PFSK-1 (cell line): ENCODE data around the gene PPP1R1B.
A peak's percentile ranks its signal among the peaks of the same experiment; 100 is the strongest.

Experiments used
- FOXP2 ChIP-seq: optimal IDR thresholded peaks from 2 replicates; pipeline ENCODE3; 2011; ENCODE audit warnings: borderline replicate concordance, control low read depth, inconsistent platforms; ENCODE audit not compliant: insufficient read depth; ENCODE audit errors: extremely low read length, extremely low read depth
- POLR2AphosphoS5 ChIP-seq: IDR thresholded peaks from 2 replicates; pipeline ENCODE4 v1.6.1; 2012; ENCODE audit warnings: low read depth, mild to moderate bottlenecking, control low read depth, low read length, moderate library complexity
- REST ChIP-seq, 2 experiments: IDR thresholded peaks; 2 replicates each; pipeline versions ENCODE4 v1.6.1 to v1.8.0; 2011 to 2012; ENCODE audit warnings: low read depth in 2 of 2, low read length in 2 of 2, control low read depth in 1 of 2, inconsistent platforms in 1 of 2, mild to moderate bottlenecking in 1 of 2, moderate library complexity in 1 of 2; ENCODE audit not compliant: insufficient read depth in 1 of 2
- SIN3A ChIP-seq: IDR thresholded peaks from 2 replicates; pipeline ENCODE4 v1.6.1; 2012; ENCODE audit warnings: mild to moderate bottlenecking, low read length, moderate library complexity, borderline replicate concordance; ENCODE audit not compliant: insufficient read depth
- TAF1 ChIP-seq: IDR thresholded peaks from 2 replicates; pipeline ENCODE4 v1.6.1; 2012; ENCODE audit warnings: low read length, control low read depth, borderline replicate concordance; ENCODE audit not compliant: insufficient read depth

PPP1R1B gene

GRCh38 chr17:39581071-39581758 lies 45.5 kb upstream of the PPP1R1B start:
- no peak for TF ChIP-seq REST (IDR thresholded peaks at IDR 0.05; ENCODE audit: insufficient read depth in 1 of 2, low read depth in 2 of 2, low read length in 2 of 2)
- no peak for TF ChIP-seq TAF1
- no peak for TF ChIP-seq POLR2AphosphoS5
- no peak for TF ChIP-seq SIN3A
- no peak for TF ChIP-seq FOXP2

- TF ChIP-seq TAF1 (no peak), REST (IDR thresholded peaks at IDR 0.05; ENCODE audit: insufficient read depth in 1 of 2, low read depth in 2 of 2, low read length in 2 of 2) (no peak), SIN3A (no peak), FOXP2 (no peak), POLR2AphosphoS5 (no peak)
Measured at GRCh38 chr17:39581759-39582085, 45.0 kb upstream of the PPP1R1B start.

- TF ChIP-seq FOXP2 (no peak), TAF1 (no peak), SIN3A (no peak), REST (IDR thresholded peaks at IDR 0.05; ENCODE audit: insufficient read depth in 1 of 2, low read depth in 2 of 2, low read length in 2 of 2) (no peak), POLR2AphosphoS5 (no peak)
Measured at GRCh38 chr17:39582658-39583057, 44.1 kb upstream of the PPP1R1B start.

- TF ChIP-seq SIN3A (no peak), REST (IDR thresholded peaks at IDR 0.05; ENCODE audit: insufficient read depth in 1 of 2, low read depth in 2 of 2, low read length in 2 of 2) (peak; percentile 92 to 94)
Measured at GRCh38 chr17:39591958-39592954, 34.5 kb upstream of the PPP1R1B start.

GRCh38 chr17:39593371-39593770 lies 33.4 kb upstream of the PPP1R1B start:
- TF ChIP-seq SIN3A: no peak
- TF ChIP-seq POLR2AphosphoS5: no peak
- peak in 1 of 2 experiments; percentile 35; a peak in 1 of 4 replicates for TF ChIP-seq REST (IDR thresholded peaks at IDR 0.05; ENCODE audit: insufficient read depth in 1 of 2, low read depth in 2 of 2, low read length in 2 of 2)
- TF ChIP-seq FOXP2: no peak
- no peak for TF ChIP-seq TAF1
